ENCODE measurements around the gene TBC1D22B.

- no peak for TF ChIP-seq CTCF (IDR thresholded peaks at IDR 0.05)
- no peak for TF ChIP-seq POLR2A (IDR thresholded peaks at IDR 0.05)
Observed at GRCh38 chr6:37305841-37306425, 48.4 kb downstream of the TBC1D22B start.

Data from lower leg skin (tissue), 3 donors.